Chondrocyte (in vitro differentiated cells): ENCODE measurements around the gene DGKB. TPM values are rescaled to one million over a fixed set of nuclear protein-coding genes. Genes with fewer than 3 reads are reported as not detected.

Experiments used
- DNase-seq: peaks from one replicate; pipeline ENCODE4 v3.0.0; 2021; ENCODE audit warnings: mixed read lengths, low spot score
- H3K27ac Mint-ChIP-seq: one replicate; pipeline ENCODE4 v1.8.0; 2021; ENCODE audit warnings: mild to moderate bottlenecking, moderate library complexity, mixed read lengths; ENCODE audit not compliant: unreplicated experiment
- H3K27me3 Mint-ChIP-seq: 2 replicates; pipeline ENCODE4 v1.8.0; 2021; ENCODE audit warnings: low read depth, mixed read lengths
- H3K36me3 Mint-ChIP-seq: 2 replicates; pipeline ENCODE4 v1.8.0; 2021; ENCODE audit warnings: low read depth, mixed read lengths
- H3K4me1 Mint-ChIP-seq: 2 replicates; pipeline ENCODE4 v1.8.0; 2021; ENCODE audit warnings: low read depth, mild to moderate bottlenecking, mixed read lengths
- H3K4me3 Mint-ChIP-seq: one replicate; pipeline ENCODE4 v1.8.0; 2021; ENCODE audit warnings: mild to moderate bottlenecking, moderate library complexity, mixed read lengths; ENCODE audit not compliant: unreplicated experiment
- H3K9me3 Mint-ChIP-seq: 2 replicates; pipeline ENCODE4 v1.8.0; 2021; ENCODE audit warnings: low read depth, mixed read lengths
- total RNA-seq: library from RNA; stranded (reverse); gene quantifications from 3 replicates; pipeline ENCODE4 v1.2.1, GENCODE V29; 2021
- TF ChIP-seq, protein P1 (sequence below): fragments of 200-600 bp; sonication (generic); IDR thresholded peaks from 2 replicates; pipeline ENCODE4 v1.5.0; 2021; ENCODE audit warnings: antibody characterized with exemption, mild to moderate bottlenecking, moderate library complexity

Gene DGKB
- total RNA-seq, 1 donor from 2014 or later = 0.60 TPM

DNA sequence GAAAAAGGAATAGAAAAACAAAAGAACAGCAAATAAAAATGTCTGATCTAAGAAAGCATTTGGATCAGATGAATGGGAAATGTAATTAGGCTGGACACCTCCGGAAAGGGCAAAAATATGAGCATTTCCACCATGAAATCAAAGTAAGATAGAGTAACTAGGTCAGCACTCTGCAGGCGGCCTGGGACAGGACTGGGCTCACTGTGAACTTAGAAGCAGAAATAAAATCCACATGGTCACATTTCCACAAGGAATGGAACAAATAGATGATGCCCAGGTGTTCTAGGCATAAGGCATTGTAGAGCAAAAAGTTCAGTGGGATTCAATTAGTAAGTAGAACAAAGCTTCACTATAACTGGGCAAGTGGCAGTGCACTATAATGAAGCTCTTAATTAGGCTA lies 703.2 kb downstream of the DGKB start:
- H3K9me3 Mint-ChIP-seq = peaks cover 14% of the 10 kb centered on the region
- no peaks in the 10 kb centered on the region for H3K36me3 Mint-ChIP-seq
- no peak overlapping the region for H3K4me3 Mint-ChIP-seq
- DNase-seq = no peak
- TF ChIP-seq, protein P1, sequence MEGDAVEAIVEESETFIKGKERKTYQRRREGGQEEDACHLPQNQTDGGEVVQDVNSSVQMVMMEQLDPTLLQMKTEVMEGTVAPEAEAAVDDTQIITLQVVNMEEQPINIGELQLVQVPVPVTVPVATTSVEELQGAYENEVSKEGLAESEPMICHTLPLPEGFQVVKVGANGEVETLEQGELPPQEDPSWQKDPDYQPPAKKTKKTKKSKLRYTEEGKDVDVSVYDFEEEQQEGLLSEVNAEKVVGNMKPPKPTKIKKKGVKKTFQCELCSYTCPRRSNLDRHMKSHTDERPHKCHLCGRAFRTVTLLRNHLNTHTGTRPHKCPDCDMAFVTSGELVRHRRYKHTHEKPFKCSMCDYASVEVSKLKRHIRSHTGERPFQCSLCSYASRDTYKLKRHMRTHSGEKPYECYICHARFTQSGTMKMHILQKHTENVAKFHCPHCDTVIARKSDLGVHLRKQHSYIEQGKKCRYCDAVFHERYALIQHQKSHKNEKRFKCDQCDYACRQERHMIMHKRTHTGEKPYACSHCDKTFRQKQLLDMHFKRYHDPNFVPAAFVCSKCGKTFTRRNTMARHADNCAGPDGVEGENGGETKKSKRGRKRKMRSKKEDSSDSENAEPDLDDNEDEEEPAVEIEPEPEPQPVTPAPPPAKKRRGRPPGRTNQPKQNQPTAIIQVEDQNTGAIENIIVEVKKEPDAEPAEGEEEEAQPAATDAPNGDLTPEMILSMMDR = no peak
- no peak overlapping the region for H3K27ac Mint-ChIP-seq
- H3K4me1 Mint-ChIP-seq = peaks cover 29% of the 10 kb centered on the region
- no peaks in the 10 kb centered on the region for H3K27me3 Mint-ChIP-seq

DNA sequence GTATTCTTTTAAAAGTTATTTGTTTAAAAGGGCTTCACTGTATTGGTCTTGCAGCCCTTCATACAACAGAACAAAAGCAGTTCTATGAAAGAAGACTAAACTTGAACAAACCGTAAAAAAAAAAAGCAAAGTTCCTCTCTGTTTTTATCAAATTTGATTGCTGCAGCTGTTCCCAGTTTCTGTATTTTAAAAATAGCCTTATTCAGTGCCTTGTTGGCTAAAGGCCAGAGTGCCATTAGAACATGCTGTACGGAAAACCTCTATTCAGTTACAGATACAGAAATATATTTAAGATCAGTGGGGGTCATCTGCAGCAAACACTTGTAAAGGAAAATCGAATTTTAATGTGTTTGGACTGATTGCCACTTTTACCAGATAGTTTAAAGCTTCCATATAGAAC lies 705.3 kb downstream of the DGKB start:
- TF ChIP-seq, protein P1 = no peak
- peaks cover 29% of the 10 kb centered on the region for H3K4me1 Mint-ChIP-seq
- no peaks in the 10 kb centered on the region for H3K36me3 Mint-ChIP-seq
- no peak overlapping the region for H3K4me3 Mint-ChIP-seq
- no peaks in the 10 kb centered on the region for H3K27me3 Mint-ChIP-seq
- no peak for DNase-seq
- H3K9me3 Mint-ChIP-seq = peaks cover 14% of the 10 kb centered on the region
- H3K27ac Mint-ChIP-seq = no peak overlapping the region

DNA sequence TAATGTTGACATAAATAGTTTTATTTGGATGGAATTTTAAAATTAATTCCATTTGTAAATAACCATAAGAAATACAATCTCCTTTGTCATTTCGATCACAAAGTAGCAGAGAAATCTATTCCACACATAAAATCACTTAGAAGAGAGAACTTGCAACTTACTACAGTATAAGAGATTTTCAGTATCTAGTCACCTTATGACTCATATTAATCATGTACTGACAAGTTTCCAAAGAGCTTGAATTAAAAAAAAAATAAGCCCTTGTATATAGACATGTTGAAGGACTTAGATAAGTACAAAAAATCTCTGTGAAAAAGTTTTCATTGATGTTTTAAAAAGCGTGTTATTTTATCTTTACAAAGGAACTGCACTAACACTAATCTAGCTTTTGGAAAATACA lies 706.0 kb downstream of the DGKB start:
- Mint-ChIP-seq H3K27me3 (no peaks in the 10 kb centered on the region), H3K36me3 (no peaks in the 10 kb centered on the region), H3K4me1 (peaks cover 29% of the 10 kb centered on the region), H3K27ac (no peak overlapping the region), H3K9me3 (peaks cover 14% of the 10 kb centered on the region), H3K4me3 (no peak overlapping the region)
- TF ChIP-seq, protein P1 = no peak
- DNase-seq = no peak

DNA sequence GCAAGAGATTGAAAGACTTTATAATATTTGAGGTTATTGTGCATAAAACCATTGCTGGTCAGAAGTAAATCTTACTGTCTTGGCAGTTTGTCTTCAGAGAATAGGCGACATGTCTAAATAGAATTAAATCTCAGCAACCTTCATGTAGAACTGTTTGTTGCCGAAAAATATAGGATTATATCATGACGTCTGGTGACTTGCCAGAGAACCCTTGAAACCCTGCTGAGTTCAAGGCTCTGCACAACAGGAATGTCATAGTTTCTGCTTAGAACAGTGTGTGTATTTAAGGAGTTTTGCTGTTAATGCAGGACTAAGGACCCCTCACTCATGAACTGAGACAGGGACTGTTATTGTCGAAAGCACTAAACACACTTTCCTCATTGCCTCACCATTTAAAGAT lies 706.7 kb downstream of the DGKB start:
- DNase-seq = no peak
- no peaks in the 10 kb centered on the region for H3K36me3 Mint-ChIP-seq
- TF ChIP-seq, protein P1 = no peak
- peaks cover 11% of the 10 kb centered on the region for H3K9me3 Mint-ChIP-seq
- peaks cover 29% of the 10 kb centered on the region for H3K4me1 Mint-ChIP-seq
- H3K4me3 Mint-ChIP-seq = no peak overlapping the region
- no peak overlapping the region for H3K27ac Mint-ChIP-seq
- no peaks in the 10 kb centered on the region for H3K27me3 Mint-ChIP-seq

DNA sequence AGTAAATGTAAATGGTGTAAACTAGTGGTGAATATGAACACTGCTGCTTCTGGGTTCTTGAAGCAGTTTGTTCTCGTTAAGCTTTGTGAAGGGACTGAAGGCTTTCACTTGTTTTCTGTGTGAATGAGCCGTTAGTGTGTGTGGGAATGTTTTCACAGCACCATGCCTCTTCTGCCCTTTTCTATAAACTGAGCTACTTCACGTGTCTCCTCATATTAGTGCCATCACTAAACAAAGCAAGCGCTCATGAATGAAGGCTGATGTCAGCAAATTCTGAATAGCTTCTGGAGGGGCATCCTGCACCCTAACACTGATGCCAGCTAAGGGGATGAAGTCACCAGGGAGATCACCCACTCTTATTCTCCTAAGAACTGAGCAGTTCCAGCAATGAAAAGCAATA lies 707.5 kb downstream of the DGKB start:
- DNase-seq = no peak
- no peak overlapping the region for H3K4me3 Mint-ChIP-seq
- peaks cover 11% of the 10 kb centered on the region for H3K9me3 Mint-ChIP-seq
- H3K27ac Mint-ChIP-seq = no peak overlapping the region
- H3K4me1 Mint-ChIP-seq = peaks cover 29% of the 10 kb centered on the region
- H3K27me3 Mint-ChIP-seq = no peaks in the 10 kb centered on the region
- TF ChIP-seq, protein P1 = no peak
- no peaks in the 10 kb centered on the region for H3K36me3 Mint-ChIP-seq
